NOMO-1 treated with DMSO at 0.1 percent for 48 hours (cell line): ENCODE data around the gene CAPN2.
"Not testable (repeated sequence)": the region's sequence is repeated elsewhere in the genome, so short reads cannot be mapped to it uniquely, and the experiment has no call there.

Experiments
- DNase-seq: peaks from one replicate; lab custom pipeline; 2025; ENCODE audit not compliant: unreplicated experiment; lab: John Stamatoyannopoulos, UW

Gene CAPN2

GRCh38 chr1:223784541-223784940 lies 72.2 kb downstream of the CAPN2 start:
- no peak for DNase-seq

- no peak for DNase-seq
Measured at GRCh38 chr1:223785808-223786207, 73.5 kb downstream of the CAPN2 start.

GRCh38 chr1:223788746-223789415 lies 76.5 kb downstream of the CAPN2 start:
- no peak for DNase-seq

- DNase-seq = no peak
Measured at GRCh38 chr1:223792046-223792445, 79.7 kb downstream of the CAPN2 start.

GRCh38 chr1:223793716-223794115 lies 81.4 kb downstream of the CAPN2 start:
- no peak for DNase-seq

GRCh38 chr1:223794136-223794880 lies 82.0 kb downstream of the CAPN2 start:
- no peak for DNase-seq

GRCh38 chr1:223796210-223796609 lies 83.9 kb downstream of the CAPN2 start:
- no peak for DNase-seq

GRCh38 chr1:223802032-223802431 lies 89.7 kb downstream of the CAPN2 start:
- no peak for DNase-seq

GRCh38 chr1:223802602-223803001 lies 90.3 kb downstream of the CAPN2 start:
- no peak for DNase-seq

- no peak for DNase-seq
Measured at GRCh38 chr1:223803211-223803610, 90.9 kb downstream of the CAPN2 start.

- not testable (repeated sequence) for DNase-seq
Measured at GRCh38 chr1:223809905-223810304, 97.6 kb downstream of the CAPN2 start.

GRCh38 chr1:223810586-223810985 lies 98.2 kb downstream of the CAPN2 start:
- no peak for DNase-seq

- DNase-seq = peak; percentile 44
Measured at GRCh38 chr1:223811634-223812101, 99.3 kb downstream of the CAPN2 start.

- no peak for DNase-seq
Measured at GRCh38 chr1:223813645-223814044, 101.3 kb downstream of the CAPN2 start.

GRCh38 chr1:223815020-223815853 lies 102.9 kb downstream of the CAPN2 start:
- no peak for DNase-seq

- DNase-seq = no peak
Measured at GRCh38 chr1:223815865-223816264, 103.5 kb downstream of the CAPN2 start.

GRCh38 chr1:223817265-223817664 lies 104.9 kb downstream of the CAPN2 start:
- not testable (repeated sequence) for DNase-seq

- DNase-seq = no peak
Measured at GRCh38 chr1:223819730-223820514, 107.6 kb downstream of the CAPN2 start.

- no peak for DNase-seq
Measured at GRCh38 chr1:223820515-223820858, 108.1 kb downstream of the CAPN2 start.

- DNase-seq = no peak
Measured at GRCh38 chr1:223820971-223821370, 108.6 kb downstream of the CAPN2 start.

GRCh38 chr1:223824287-223824686 lies 111.9 kb downstream of the CAPN2 start:
- DNase-seq = no peak
